Brain microvascular endothelial cell (primary cell): ENCODE results near the gene ADIG.
A peak's percentile ranks its signal among the peaks of the same experiment; 100 is the strongest.

Source experiments
- DNase-seq: peaks from one replicate; pipeline ENCODE4 v3.0.0-alpha.2; 2020
- H3K27ac ChIP-seq: fragments of 250-450 bp; sonication (Bioruptor Pico); 2 replicates; pipeline ENCODE4 v1.5.1; 2020; ENCODE audit warnings: mild to moderate bottlenecking, moderate library complexity
- H3K27me3 ChIP-seq: fragments of 250-450 bp; sonication (Bioruptor Pico); replicated peaks from 2 replicates; pipeline ENCODE4 v1.5.1; 2020; ENCODE audit warnings: mild to moderate bottlenecking
- H3K36me3 ChIP-seq: fragments of 250-450 bp; sonication (Bioruptor Pico); replicated peaks from 2 replicates; pipeline ENCODE4 v1.5.1; 2020; ENCODE audit warnings: mild to moderate bottlenecking
- H3K4me3 ChIP-seq: 2 replicates; pipeline ENCODE4 v1.5.1; 2011; ENCODE audit warnings: low read depth, mild to moderate bottlenecking, control low read depth, low read length, moderate library complexity
- CTCF ChIP-seq: IDR thresholded peaks from 2 replicates; pipeline ENCODE4 v1.5.1; 2011; ENCODE audit warnings: low read depth, mild to moderate bottlenecking, moderate library complexity, low read length, control low read depth, inconsistent platforms; ENCODE audit errors: missing control alignments
- in situ Hi-C: cut with HindIII; loops from 2 replicates; pipeline ENCODE4 v1.10.0; 2017; ENCODE audit warnings: low sequenced_read_pairs, low pct_ligation_motif_present

The ADIG gene

GRCh38 chr20:38608188-38608587 lies 27.2 kb downstream of the ADIG start:
- Histone ChIP-seq H3K4me3 (no peak overlapping the region), H3K27me3 (no peaks in the 10 kb centered on the region), H3K27ac (no peak overlapping the region), H3K36me3 (no peaks in the 10 kb centered on the region)
- in situ Hi-C loops = no loop called here
- DNase-seq = no peak
- TF ChIP-seq CTCF = no peak

GRCh38 chr20:38609815-38610214 lies 28.8 kb downstream of the ADIG start:
- TF ChIP-seq CTCF = no peak
- in situ Hi-C loops = no loop called here
- Histone ChIP-seq H3K27ac (no peak overlapping the region), H3K27me3 (no peaks in the 10 kb centered on the region), H3K4me3 (no peak overlapping the region), H3K36me3 (no peaks in the 10 kb centered on the region)
- DNase-seq = no peak

- Histone ChIP-seq H3K4me3 (no peak overlapping the region), H3K27me3 (no peaks in the 10 kb centered on the region), H3K36me3 (no peaks in the 10 kb centered on the region), H3K27ac (no peak overlapping the region)
- no peak for TF ChIP-seq CTCF
- peak; percentile 18 for DNase-seq
- in situ Hi-C loops = no loop called here
Observed at GRCh38 chr20:38610521-38610920, 29.5 kb downstream of the ADIG start.

- H3K36me3 ChIP-seq = no peaks in the 10 kb centered on the region
- no peaks in the 10 kb centered on the region for H3K27me3 ChIP-seq
- in situ Hi-C loops = no loop called here
- no peak for TF ChIP-seq CTCF
- H3K27ac ChIP-seq = no peak overlapping the region
- no peak overlapping the region for H3K4me3 ChIP-seq
- no peak for DNase-seq
Observed at GRCh38 chr20:38612751-38613515, 31.9 kb downstream of the ADIG start.

- in situ Hi-C loops = no loop called here
- DNase-seq = no peak
- no peak for TF ChIP-seq CTCF
- Histone ChIP-seq H3K27ac (no peak overlapping the region), H3K27me3 (peaks cover 11% of the 10 kb centered on the region), H3K4me3 (no peak overlapping the region), H3K36me3 (no peaks in the 10 kb centered on the region)
Observed at GRCh38 chr20:38615283-38615682, 34.3 kb downstream of the ADIG start.

- in situ Hi-C loops = no loop called here
- Histone ChIP-seq H3K4me3 (no peak overlapping the region), H3K36me3 (no peaks in the 10 kb centered on the region), H3K27me3 (peaks cover 17% of the 10 kb centered on the region), H3K27ac (no peak overlapping the region)
- TF ChIP-seq CTCF = no peak
- DNase-seq = no peak
Observed at GRCh38 chr20:38616457-38616856, 35.5 kb downstream of the ADIG start.
